GM12878 (cell line): Measurements from ENCODE around the gene RNLS. TPM values are rescaled to one million over a fixed set of nuclear protein-coding genes. Genes with fewer than 3 reads are reported as not detected.

ENCODE experiments used
- ATAC-seq: fragments of 200-7000 bp; cut with Tn5 transposase; 3 replicates; pipeline ENCODE4 v1.9.1; 2020; ENCODE audit warnings: mild to moderate bottlenecking, moderate library complexity
- BruUV-seq: library from RNA; stranded (reverse); fragments of 400-500 nt; replicated peaks from 2 replicates; lab custom pipeline; 2021; lab: Mats Ljungman, UMichigan
- CTCF ChIA-PET: fragments of 300-600 bp; sonication (Branson Sonifier 250); formaldehyde crosslinking; extraction: SDS; loops from one replicate; lab custom pipeline; 2021; ENCODE audit warnings: inconsistent platforms; lab: Yijun Ruan, JAX
- POLR2A ChIA-PET: fragments of 350-600 bp; formaldehyde crosslinking; extraction: SDS; loops from one replicate; lab custom pipeline; 2021; ENCODE audit warnings: inconsistent platforms; lab: Charles Lee
- RAD21 ChIA-PET: fragments of 300-600 bp; sonication (Branson Sonifier 250); formaldehyde crosslinking; loops from one replicate; lab custom pipeline; 2023; ENCODE audit warnings: antibody characterized with exemption; ENCODE audit not compliant: unreplicated experiment; lab: Charles Lee
- SMC1A ChIA-PET: fragments of 300-600 bp; sonication (Branson Sonifier 250); formaldehyde crosslinking; loops from one replicate; lab custom pipeline; 2023; ENCODE audit not compliant: unreplicated experiment, uncharacterized antibody; lab: Charles Lee
- DNase-seq: peaks from one replicate; pipeline ENCODE4 v3.0.0-alpha.2; 2011; ENCODE audit warnings: low read depth, low spot score
- FAIRE-seq: peaks from 3 replicates; lab custom pipeline; 2011; peaks lifted over from hg19 to GRCh38; lab: Jason Lieb, UNC
- H2AFZ ChIP-seq: 2 replicates; pipeline ENCODE4 v1.6.0; 2011; ENCODE audit warnings: low read depth, low read length, control low read depth; ENCODE audit not compliant: control insufficient read depth
- H3K27ac ChIP-seq: 2 replicates; pipeline ENCODE4 v1.5.1; 2011; ENCODE audit warnings: control low read depth; ENCODE audit not compliant: control insufficient read depth, insufficient read depth
- H3K27me3 ChIP-seq, 2 experiments: replicated peaks in 1 of 2; 2 replicates each; pipeline versions ENCODE4 v1.6.0 to v1.6.1; 2011; ENCODE audit warnings: low read length in 1 of 2; ENCODE audit not compliant: control insufficient read depth in 2 of 2, insufficient read depth in 2 of 2
- H3K36me3 ChIP-seq, 2 experiments: 2 replicates each; pipeline ENCODE4 v1.5.1; 2011; ENCODE audit warnings: low read length in 1 of 2; ENCODE audit not compliant: control insufficient read depth in 2 of 2, insufficient read depth in 2 of 2
- H3K4me1 ChIP-seq: 2 replicates; pipeline ENCODE4 v1.6.1; 2011; ENCODE audit warnings: mild to moderate bottlenecking, low read length, moderate library complexity, mixed read lengths; ENCODE audit not compliant: control insufficient read depth, insufficient read depth
- H3K4me2 ChIP-seq: 2 replicates; pipeline ENCODE4 v1.6.0; 2011; ENCODE audit warnings: control low read depth; ENCODE audit not compliant: control insufficient read depth, insufficient read depth
- H3K4me3 ChIP-seq: fragments of 200-600 bp; sonication (generic); 2 replicates; pipeline ENCODE4 v1.5.1; 2016
- H3K79me2 ChIP-seq: 2 replicates; pipeline ENCODE4 v1.6.0; 2011; ENCODE audit warnings: low read length; ENCODE audit not compliant: control insufficient read depth, insufficient read depth
- H3K9ac ChIP-seq: 2 replicates; pipeline ENCODE4 v1.8.0; 2011; ENCODE audit warnings: low read length, control low read depth, mixed read lengths; ENCODE audit not compliant: control insufficient read depth, insufficient read depth
- H3K9me3 ChIP-seq: replicated peaks from 3 replicates; pipeline ENCODE4 v1.5.1; 2011; ENCODE audit warnings: mild to moderate bottlenecking, low read length; ENCODE audit not compliant: control insufficient read depth, insufficient read depth
- H4K20me1 ChIP-seq: 2 replicates; pipeline ENCODE4 v1.6.0; 2011; ENCODE audit not compliant: control insufficient read depth, insufficient read depth
- BMI1 ChIP-seq: fragments of 450-650 bp; IDR thresholded peaks from 2 replicates; pipeline ENCODE4 v1.6.1; 2016; ENCODE audit warnings: mild to moderate bottlenecking, moderate library complexity, borderline replicate concordance
- CHD4 ChIP-seq: fragments of 200-600 bp; sonication (generic); IDR thresholded peaks from 2 replicates; pipeline ENCODE4 v1.6.1; 2016; ENCODE audit warnings: mild to moderate bottlenecking
- FOXM1 ChIP-seq: IDR thresholded peaks from 2 replicates; pipeline ENCODE4 v1.6.1; 2012; ENCODE audit warnings: low read depth, mild to moderate bottlenecking, inconsistent platforms, low read length, moderate library complexity
- KLF5 ChIP-seq: fragments of 450-650 bp; IDR thresholded peaks from 2 replicates; pipeline ENCODE4 v1.6.1; 2014; ENCODE audit warnings: mild to moderate bottlenecking; ENCODE audit not compliant: partially characterized antibody
- NR2F1 ChIP-seq: fragments of 450-650 bp; conservative IDR thresholded peaks from 2 replicates; pipeline ENCODE4 v1.6.1; 2017; ENCODE audit warnings: mild to moderate bottlenecking
- POLR2AphosphoS5 ChIP-seq: IDR thresholded peaks from 2 replicates; pipeline ENCODE4 v1.6.1; 2011; ENCODE audit warnings: mild to moderate bottlenecking, low read length, inconsistent platforms
- SMAD5 ChIP-seq: IDR thresholded peaks from 2 replicates; pipeline ENCODE4 v1.6.1; 2016; ENCODE audit warnings: antibody characterized with exemption, low read depth
- SUPT20H ChIP-seq: IDR thresholded peaks from 2 replicates; pipeline ENCODE4 v1.6.1; 2011; ENCODE audit warnings: low read depth, mild to moderate bottlenecking, low read length, moderate library complexity, borderline replicate concordance; ENCODE audit not compliant: control insufficient read depth
- TBL1XR1 ChIP-seq: IDR thresholded peaks from 2 replicates; pipeline ENCODE4 v1.6.1; 2012; ENCODE audit warnings: low read depth, low read length, improper control_type of control experiment
- ZNF217 ChIP-seq: fragments of 450-650 bp; IDR thresholded peaks from 2 replicates; pipeline ENCODE4 v1.6.1; 2017; ENCODE audit warnings: antibody characterized with exemption, mild to moderate bottlenecking
- WGBS: methylation state at CpG from one replicate; pipeline ENCODE4 v1.1.6; 2016; ENCODE audit warnings: low lambda C conversion rate; ENCODE audit not compliant: insufficient replicate concordance, insufficient coverage; ENCODE audit errors: missing lambda C conversion rate; 5-methylcytosine and 5-hydroxymethylcytosine counted together
- in situ Hi-C: fragments of 300-500 bp; cut with MboI; formaldehyde crosslinking; loops from 9 replicates; pipeline ENCODE4 v1.14.3; 2018; ENCODE audit warnings: mixed read lengths
- intact Hi-C: fragments of 100-400 bp; cut with micrococcal nuclease; formaldehyde crosslinking; loops from one replicate; pipeline ENCODE4 v1.14.2; 2022; ENCODE audit not compliant: unreplicated experiment
- polyA plus RNA-seq, 11 experiments: library from polyadenylated mRNA; depleted of rRNA in 4 of 11; unstranded in 6 of 11; stranded (reverse) in 5 of 11; fragments of >200 nt; fragmentation: Nextera tagmentation in 4 of 11; fragmentation: Illumina TruSeq in 1 of 11; extraction: Ambion mirVana in 4 of 11; extraction: Trizol in 1 of 11; gene quantifications; 1 replicate in 1 of 11; 2 replicates in 10 of 11; pipeline versions ENCODE4 v1.2.1 to v1.2.3, GENCODE V29; 2011 to 2016; ENCODE audit warnings: inconsistent platforms in 2 of 11, missing spikeins in 2 of 11, low read depth in 1 of 11
- total RNA-seq, 4 experiments: library from RNA; depleted of rRNA in 3 of 4; stranded (reverse); fragments of >200 nt in 3 of 4; fragmentation: Illumina TruSeq in 1 of 4; extraction: Trizol in 1 of 4; gene quantifications; 2 replicates each; pipeline versions ENCODE4 v1.2.1 to v1.2.3, GENCODE V29; 2013 to 2021
- TF ChIP-seq, protein P1 (sequence below): IDR thresholded peaks from 2 replicates; pipeline ENCODE4 v1.6.1; 2011; ENCODE audit warnings: low read depth, mild to moderate bottlenecking, low read length, moderate library complexity, borderline replicate concordance; ENCODE audit errors: extremely low read depth
- TF ChIP-seq, protein P2 (sequence below): fragments of 450-650 bp; IDR thresholded peaks from 2 replicates; pipeline ENCODE4 v1.6.1; 2017; ENCODE audit warnings: mild to moderate bottlenecking, low read depth, inconsistent platforms; ENCODE audit not compliant: poor library complexity, severe bottlenecking
- TF ChIP-seq, protein P3 (sequence below): IDR thresholded peaks from 2 replicates; pipeline ENCODE4 v1.6.1; 2011; ENCODE audit warnings: low read depth, low read length, improper control_type of control experiment, borderline replicate concordance
- TF ChIP-seq, protein P4 (sequence below): IDR thresholded peaks from 2 replicates; pipeline ENCODE4 v1.6.1; 2012; ENCODE audit warnings: low read length, inconsistent platforms
- TF ChIP-seq, protein P5 (sequence below): fragments of 450-650 bp; IDR thresholded peaks from 2 replicates; pipeline ENCODE4 v1.6.1; 2017; ENCODE audit warnings: antibody characterized with exemption, mild to moderate bottlenecking, moderate library complexity

Gene RNLS
- total and polyA plus RNA-seq, 10 of the 15 experiments (the other 5 are each of a cell fraction or from before 2014, with no cell fraction given) = 3.4 to 6.7 (median 4.6) TPM

DNA sequence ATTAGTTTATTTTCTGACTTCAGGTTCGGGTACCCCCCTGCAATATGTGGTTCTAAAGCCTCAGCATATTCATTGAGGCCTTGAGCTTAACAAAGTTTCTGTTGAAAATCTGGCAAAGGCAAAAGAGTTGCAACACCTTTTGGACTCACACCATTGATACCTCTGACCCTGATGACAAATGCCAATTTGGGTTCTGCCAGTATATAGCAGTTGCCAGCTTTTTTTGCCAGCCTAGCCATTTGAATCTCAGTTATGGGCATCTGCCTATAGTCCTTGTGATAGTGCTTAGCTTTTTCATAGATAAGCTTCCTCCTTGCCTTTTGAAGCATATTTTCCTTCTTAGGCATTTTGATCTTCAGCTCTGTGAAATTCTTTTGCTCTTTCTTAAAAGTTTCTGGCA, 35.4 kb upstream of the RNLS start:
- ATAC-seq (no peak), DNase-seq (no peak), FAIRE-seq (no peak)
- RAD21 ChIA-PET = interaction anchor here (1.2 kb wide), 1 partner anchor 36 kb away, joined by 3 read pairs; the partner anchor contains the start of gene RNLS
- intact Hi-C loops = no loop called here
- H3K4me3 ChIP-seq = no peak overlapping the region
- POLR2A ChIA-PET = interaction anchor here (0.6 kb wide), 1 partner anchor 34 kb away, joined by 3 read pairs; no protein-coding TSS in a partner anchor
- no peak overlapping the region for H3K9ac ChIP-seq
- H3K36me3 ChIP-seq = no peaks in the 10 kb centered on the region
- BruUV-seq = no TSS peak
- TF ChIP-seq SMAD5 (no peak), BMI1 (no peak), KLF5 (no peak), POLR2AphosphoS5 (no peak), SUPT20H (no peak), CHD4 (no peak), FOXM1 (no peak), NR2F1 (no peak), TBL1XR1 (no peak), ZNF217 (no peak)
- TF ChIP-seq, protein P1, sequence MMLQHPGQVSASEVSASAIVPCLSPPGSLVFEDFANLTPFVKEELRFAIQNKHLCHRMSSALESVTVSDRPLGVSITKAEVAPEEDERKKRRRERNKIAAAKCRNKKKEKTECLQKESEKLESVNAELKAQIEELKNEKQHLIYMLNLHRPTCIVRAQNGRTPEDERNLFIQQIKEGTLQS = no peak
- TF ChIP-seq, protein P2, sequence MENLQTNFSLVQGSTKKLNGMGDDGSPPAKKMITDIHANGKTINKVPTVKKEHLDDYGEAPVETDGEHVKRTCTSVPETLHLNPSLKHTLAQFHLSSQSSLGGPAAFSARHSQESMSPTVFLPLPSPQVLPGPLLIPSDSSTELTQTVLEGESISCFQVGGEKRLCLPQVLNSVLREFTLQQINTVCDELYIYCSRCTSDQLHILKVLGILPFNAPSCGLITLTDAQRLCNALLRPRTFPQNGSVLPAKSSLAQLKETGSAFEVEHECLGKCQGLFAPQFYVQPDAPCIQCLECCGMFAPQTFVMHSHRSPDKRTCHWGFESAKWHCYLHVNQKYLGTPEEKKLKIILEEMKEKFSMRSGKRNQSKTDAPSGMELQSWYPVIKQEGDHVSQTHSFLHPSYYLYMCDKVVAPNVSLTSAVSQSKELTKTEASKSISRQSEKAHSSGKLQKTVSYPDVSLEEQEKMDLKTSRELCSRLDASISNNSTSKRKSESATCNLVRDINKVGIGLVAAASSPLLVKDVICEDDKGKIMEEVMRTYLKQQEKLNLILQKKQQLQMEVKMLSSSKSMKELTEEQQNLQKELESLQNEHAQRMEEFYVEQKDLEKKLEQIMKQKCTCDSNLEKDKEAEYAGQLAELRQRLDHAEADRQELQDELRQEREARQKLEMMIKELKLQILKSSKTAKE = no peak
- TF ChIP-seq, protein P3, sequence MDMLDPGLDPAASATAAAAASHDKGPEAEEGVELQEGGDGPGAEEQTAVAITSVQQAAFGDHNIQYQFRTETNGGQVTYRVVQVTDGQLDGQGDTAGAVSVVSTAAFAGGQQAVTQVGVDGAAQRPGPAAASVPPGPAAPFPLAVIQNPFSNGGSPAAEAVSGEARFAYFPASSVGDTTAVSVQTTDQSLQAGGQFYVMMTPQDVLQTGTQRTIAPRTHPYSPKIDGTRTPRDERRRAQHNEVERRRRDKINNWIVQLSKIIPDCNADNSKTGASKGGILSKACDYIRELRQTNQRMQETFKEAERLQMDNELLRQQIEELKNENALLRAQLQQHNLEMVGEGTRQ = no peak
- TF ChIP-seq, protein P4, sequence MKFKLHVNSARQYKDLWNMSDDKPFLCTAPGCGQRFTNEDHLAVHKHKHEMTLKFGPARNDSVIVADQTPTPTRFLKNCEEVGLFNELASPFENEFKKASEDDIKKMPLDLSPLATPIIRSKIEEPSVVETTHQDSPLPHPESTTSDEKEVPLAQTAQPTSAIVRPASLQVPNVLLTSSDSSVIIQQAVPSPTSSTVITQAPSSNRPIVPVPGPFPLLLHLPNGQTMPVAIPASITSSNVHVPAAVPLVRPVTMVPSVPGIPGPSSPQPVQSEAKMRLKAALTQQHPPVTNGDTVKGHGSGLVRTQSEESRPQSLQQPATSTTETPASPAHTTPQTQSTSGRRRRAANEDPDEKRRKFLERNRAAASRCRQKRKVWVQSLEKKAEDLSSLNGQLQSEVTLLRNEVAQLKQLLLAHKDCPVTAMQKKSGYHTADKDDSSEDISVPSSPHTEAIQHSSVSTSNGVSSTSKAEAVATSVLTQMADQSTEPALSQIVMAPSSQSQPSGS = no peak
- TF ChIP-seq, protein P5, sequence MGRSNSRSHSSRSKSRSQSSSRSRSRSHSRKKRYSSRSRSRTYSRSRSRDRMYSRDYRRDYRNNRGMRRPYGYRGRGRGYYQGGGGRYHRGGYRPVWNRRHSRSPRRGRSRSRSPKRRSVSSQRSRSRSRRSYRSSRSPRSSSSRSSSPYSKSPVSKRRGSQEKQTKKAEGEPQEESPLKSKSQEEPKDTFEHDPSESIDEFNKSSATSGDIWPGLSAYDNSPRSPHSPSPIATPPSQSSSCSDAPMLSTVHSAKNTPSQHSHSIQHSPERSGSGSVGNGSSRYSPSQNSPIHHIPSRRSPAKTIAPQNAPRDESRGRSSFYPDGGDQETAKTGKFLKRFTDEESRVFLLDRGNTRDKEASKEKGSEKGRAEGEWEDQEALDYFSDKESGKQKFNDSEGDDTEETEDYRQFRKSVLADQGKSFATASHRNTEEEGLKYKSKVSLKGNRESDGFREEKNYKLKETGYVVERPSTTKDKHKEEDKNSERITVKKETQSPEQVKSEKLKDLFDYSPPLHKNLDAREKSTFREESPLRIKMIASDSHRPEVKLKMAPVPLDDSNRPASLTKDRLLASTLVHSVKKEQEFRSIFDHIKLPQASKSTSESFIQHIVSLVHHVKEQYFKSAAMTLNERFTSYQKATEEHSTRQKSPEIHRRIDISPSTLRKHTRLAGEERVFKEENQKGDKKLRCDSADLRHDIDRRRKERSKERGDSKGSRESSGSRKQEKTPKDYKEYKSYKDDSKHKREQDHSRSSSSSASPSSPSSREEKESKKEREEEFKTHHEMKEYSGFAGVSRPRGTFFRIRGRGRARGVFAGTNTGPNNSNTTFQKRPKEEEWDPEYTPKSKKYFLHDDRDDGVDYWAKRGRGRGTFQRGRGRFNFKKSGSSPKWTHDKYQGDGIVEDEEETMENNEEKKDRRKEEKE = no peak
- in situ Hi-C loops = no loop called here
- H3K27me3 ChIP-seq = no peaks in the 10 kb centered on the region
- H4K20me1 ChIP-seq = no peaks in the 10 kb centered on the region
- CTCF ChIA-PET = no interaction called here
- no peak overlapping the region for H2AFZ ChIP-seq
- H3K79me2 ChIP-seq = no peaks in the 10 kb centered on the region
- 0% methylated on average over 1 of the region's 1 CpG for WGBS
- H3K4me1 ChIP-seq = no peaks in the 10 kb centered on the region
- H3K27ac ChIP-seq = no peak overlapping the region
- no peaks in the 10 kb centered on the region; the same call in 2 of the 3 replicates for H3K9me3 ChIP-seq
- H3K4me2 ChIP-seq = no peak overlapping the region
- SMC1A ChIA-PET = interaction anchor here (0.6 to 1.5 kb wide), 2 partner anchors 24 to 337 kb away, joined by 3 to 4 read pairs; no protein-coding TSS in a partner anchor
